ENCODE results near the gene JCAD.

DNA sequence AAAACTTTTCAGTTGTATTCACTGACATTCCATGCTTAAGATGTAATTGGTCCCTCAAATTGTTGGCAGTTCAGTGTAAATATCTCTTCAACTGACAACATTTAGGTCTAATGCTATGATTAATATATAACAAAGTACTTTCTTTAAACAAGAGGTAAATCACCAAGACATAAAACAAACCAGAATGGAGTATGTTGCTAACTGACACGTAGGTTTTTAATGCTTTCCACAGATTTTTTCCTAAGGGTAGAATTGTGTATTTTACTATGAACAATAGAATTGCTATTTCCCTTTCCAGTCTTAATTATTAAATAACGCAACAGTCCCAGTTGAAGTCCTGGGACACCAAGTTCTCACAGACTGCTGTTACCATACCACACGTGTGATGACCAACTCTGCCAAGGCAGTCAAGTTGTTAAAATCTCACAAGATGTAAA, 4.1 kb downstream of the JCAD start:
- no peak for TF ChIP-seq CTCF (IDR thresholded peaks at IDR 0.05)
- no peak for TF ChIP-seq POLR2A (IDR thresholded peaks at IDR 0.05)

Data from uterus (tissue), 2 donors.